Heart right ventricle (tissue), 16 donors: Measurements from ENCODE around the gene INPP5A. TPM values are rescaled to one million over a fixed set of nuclear protein-coding genes. Genes with fewer than 3 reads are reported as not detected.

Experiments
- ATAC-seq, 8 donors: fragments of 200-7000 bp; cut with Tn5 transposase; one replicate each; pipeline ENCODE4 v1.9.1; 2020; ENCODE audit warnings: mild to moderate bottlenecking in 8 of 8, moderate library complexity in 8 of 8, moderate number of reproducible peaks in 1 of 8
- DNase-seq, 2 donors: peaks; one replicate each; pipeline ENCODE4 v3.0.0-alpha.2; 2020
- H3K27ac ChIP-seq, 10 donors: fragments of 200-600 bp; sonication (generic) in 2 of 10; one replicate each; pipeline versions ENCODE4 v1.5.0 to v1.8.0; 2020 to 2022; ENCODE audit warnings: mild to moderate bottlenecking in 3 of 10
- H3K27me3 ChIP-seq, 7 donors: fragments of 200-600 bp; one replicate each; pipeline ENCODE4 v1.8.0; 2021 to 2022; ENCODE audit warnings: mild to moderate bottlenecking in 2 of 7
- H3K36me3 ChIP-seq, 9 donors: fragments of 200-600 bp; sonication (generic) in 1 of 9; one replicate each; pipeline versions ENCODE4 v1.5.0 to v1.8.0; 2020 to 2022; ENCODE audit warnings: mild to moderate bottlenecking in 2 of 9
- H3K4me1 ChIP-seq, 9 donors: fragments of 200-600 bp; sonication (generic) in 1 of 9; one replicate each; pipeline versions ENCODE4 v1.5.0 to v1.8.0; 2020 to 2022; ENCODE audit warnings: mild to moderate bottlenecking in 4 of 9
- H3K4me3 ChIP-seq, 10 donors: fragments of 200-600 bp; sonication (generic) in 2 of 10; one replicate each; pipeline versions ENCODE4 v1.5.0 to v1.8.0; 2020 to 2022; ENCODE audit warnings: mild to moderate bottlenecking in 7 of 10, moderate library complexity in 2 of 10
- H3K9me3 ChIP-seq, 11 donors: fragments of 200-600 bp in 10 of 11; sonication (generic) in 2 of 11; one replicate each; pipeline versions ENCODE4 v1.5.0 to v1.8.0; 2013 to 2022; ENCODE audit warnings: mild to moderate bottlenecking in 2 of 11, control low read depth in 1 of 11, moderate library complexity in 1 of 11
- CTCF ChIP-seq, 9 donors: fragments of 200-600 bp; sonication (generic) in 2 of 9; IDR thresholded peaks; one replicate each; pipeline versions ENCODE4 v1.5.0 to v1.8.0; 2021 to 2022; ENCODE audit warnings: antibody characterized with exemption in 9 of 9, mild to moderate bottlenecking in 5 of 9, moderate library complexity in 1 of 9
- WGBS, 2 donors: extraction: QIAGEN DNeasy Blood & Tissue Kit; methylation state at CpG; one replicate each; pipeline ENCODE4 v1.1.7; 2013; ENCODE audit warnings: inconsistent platforms in 1 of 2; 5-methylcytosine and 5-hydroxymethylcytosine counted together
- intact Hi-C, 10 donors: fragments of 100-400 bp; cut with DNase I; formaldehyde crosslinking; loops; one replicate each; pipeline versions ENCODE4 v1.11.1 to v1.14.2; 2022
- polyA plus RNA-seq, 2 donors: library from polyadenylated mRNA; stranded (reverse); fragments of 200-250 nt; gene quantifications; one replicate each; pipeline ENCODE4 v1.2.3, GENCODE V29; 2013
- total RNA-seq, 10 donors: library from RNA; stranded (reverse); fragmentation: NEBNext Ultra II Directional in 3 of 10; extraction: Animal tissue kit (Norgen Biotek cat#: 25700) in 3 of 10; gene quantifications; one replicate each; pipeline versions ENCODE4 v1.2.1 to v1.2.4, GENCODE V29; 2021 to 2023
- donor health status: Arrhythmogenic right ventricular cardiomyopathy.
- donor health status: ischemic (EF 13 %, LVEDD 7.1; RV severe dilation, severe dysfunction).
- donor health status: healthy with polysubstance abuse.
- donor health status: DM: no; HTN: yes; CAD: no.
- donor health status: DM: no; HTN: no; CAD: no.
- donor health status: ischemic (EF 25% LVEDD 6.9; RV normal size, moderate dysfunction).
- donor health status: ischemic (EF 25% LVEDD 5.7; RV mildly dilated, moderate dysfunction).
- donor health status: healthy.
- donor health status: DM: yes; HTN: yes; CAD: no.
- donor health status: Ischemic cardiomyopathy.
- donor health status: ischemic (EF 35%, LVEDD 5.7; RV mildly dilated, moderate dysfunction).
- donor health status: nonischemic (EF 11% LVEDD 7.7; RV severe dilation, severe dysfunction).
- donor health status: DM: yes; HTN: yes; CAD: no.
- donor health status: PGD.
- donor health status: ischemic (EF 29% LVEDD 5.4; RV normal size, mild dysfunction).
- donor health status: nonischemic (EF 23%, LVEDD 6.1; RV moderate dilation, normal function).

INPP5A gene
- total and polyA plus RNA-seq, 12 donors: 30.4 to 122 (median 106) TPM

GRCh38 chr10:132608511-132609195 lies 71.1 kb downstream of the INPP5A start:
- H3K27me3 ChIP-seq: no peaks in the 10 kb centered on the region
- peaks cover 3 to 51% (median 23%) of the 10 kb centered on the region in 9 donors for H3K4me1 ChIP-seq
- no peaks in the 10 kb centered on the region for H3K36me3 ChIP-seq
- WGBS, 2 donors: 89 to 92% methylated on average over 18 of the region's 18 CpGs
- DNase-seq: peak in 1 of 2 donors; percentile 17
- no peak overlapping the region for H3K4me3 ChIP-seq
- TF ChIP-seq CTCF (IDR thresholded peaks at IDR 0.05): no peak
- H3K27ac ChIP-seq: no peak overlapping the region
- intact Hi-C loops: no loop called here
- ATAC-seq: peak in 1 of 8 donors; percentile 28
- no peaks in the 10 kb centered on the region for H3K9me3 ChIP-seq

GRCh38 chr10:132609211-132609610 lies 71.6 kb downstream of the INPP5A start:
- Histone ChIP-seq H3K4me3 (no peak overlapping the region), H3K4me1 (peaks cover 3 to 50% (median 23%) of the 10 kb centered on the region in 9 donors), H3K27ac (no peak overlapping the region), H3K9me3 (no peaks in the 10 kb centered on the region), H3K27me3 (no peaks in the 10 kb centered on the region), H3K36me3 (peaks cover 0 to 3% (median 0%) of the 10 kb centered on the region in 9 donors)
- intact Hi-C loops: no loop called here
- WGBS, 2 donors: 97 to 99% methylated on average over 14 of the region's 14 CpGs
- ATAC-seq: no peak
- no peak for TF ChIP-seq CTCF (IDR thresholded peaks at IDR 0.05)
- DNase-seq: peak in 1 of 2 donors; percentile 9

- ATAC-seq: no peak
- H3K27ac ChIP-seq: no peak overlapping the region
- peak in 1 of 2 donors; percentile 14 for DNase-seq
- peaks cover 3 to 50% (median 23%) of the 10 kb centered on the region in 9 donors for H3K4me1 ChIP-seq
- no peaks in the 10 kb centered on the region for H3K27me3 ChIP-seq
- intact Hi-C loops: no loop called here
- no peak overlapping the region for H3K4me3 ChIP-seq
- H3K36me3 ChIP-seq: peaks cover 0 to 13% (median 0%) of the 10 kb centered on the region in 9 donors
- TF ChIP-seq CTCF (IDR thresholded peaks at IDR 0.05): no peak
- no peaks in the 10 kb centered on the region for H3K9me3 ChIP-seq
- 94 to 95% methylated on average over 20 of the region's 20 CpGs for WGBS, 2 donors
These were observed 72.6 kb downstream of the INPP5A start for GRCh38 chr10:132610071-132610701.

GRCh38 chr10:132611026-132611910 lies 73.7 kb downstream of the INPP5A start:
- H3K27ac ChIP-seq: no peak overlapping the region
- DNase-seq (no peak), ATAC-seq (no peak)
- no peaks in the 10 kb centered on the region for H3K27me3 ChIP-seq
- H3K36me3 ChIP-seq: peaks cover 0 to 13% (median 0%) of the 10 kb centered on the region in 9 donors
- 86 to 94% methylated on average over 5 of the region's 5 CpGs for WGBS, 2 donors
- H3K4me3 ChIP-seq: no peak overlapping the region
- TF ChIP-seq CTCF (IDR thresholded peaks at IDR 0.05): no peak
- intact Hi-C loops: no loop called here
- no peaks in the 10 kb centered on the region for H3K9me3 ChIP-seq
- peaks cover 3 to 40% (median 20%) of the 10 kb centered on the region in 9 donors for H3K4me1 ChIP-seq
